GM21576 (cell line): ENCODE data around the gene SMYD4.
"Not testable (repeated sequence)": the region's sequence is repeated elsewhere in the genome, so short reads cannot be mapped to it uniquely, and the experiment has no call there.

Source experiments
- ATAC-seq: cut with Tn5 transposase; IDR thresholded peaks from one replicate; pipeline ENCODE4 v1.9.1; 2021; ENCODE audit warnings: mild to moderate bottlenecking, moderate library complexity; ENCODE audit not compliant: unreplicated experiment

The SMYD4 gene

GRCh38 chr17:1829592-1830257 is at the start of gene SMYD4, which contains the start of gene RPA1:
Gene SMYD4, minus strand, starts transcription at chr17:1829902. Its CDS starts 1,908 bp downstream, at chr17:1827994.
Gene RPA1, plus strand, starts transcription at chr17:1830005. Its CDS starts 89 bp downstream, at chr17:1830094.
- ATAC-seq, result peak; percentile 71

GRCh38 chr17:1878419-1879121 is 48.9 kb upstream of the SMYD4 start:
- ATAC-seq, result no peak

- ATAC-seq, result no peak
Observed at GRCh38 chr17:1875597-1875996, 45.9 kb upstream of the SMYD4 start.

GRCh38 chr17:1873418-1873817 is 43.7 kb upstream of the SMYD4 start:
- no peak for ATAC-seq

- no peak for ATAC-seq
Observed at GRCh38 chr17:1872976-1873375, 43.3 kb upstream of the SMYD4 start.

- no peak for ATAC-seq
Observed at GRCh38 chr17:1872254-1872653, 42.6 kb upstream of the SMYD4 start.

- no peak for ATAC-seq
Observed at GRCh38 chr17:1871756-1872155, 42.1 kb upstream of the SMYD4 start.

GRCh38 chr17:1870592-1870991 is 40.9 kb upstream of the SMYD4 start:
- ATAC-seq, result no peak

GRCh38 chr17:1868090-1868489 is 38.4 kb upstream of the SMYD4 start:
- no peak for ATAC-seq

- no peak for ATAC-seq
Observed at GRCh38 chr17:1867307-1867706, 37.6 kb upstream of the SMYD4 start.

- no peak for ATAC-seq
Observed at GRCh38 chr17:1865252-1866037, 35.7 kb upstream of the SMYD4 start.

- ATAC-seq, result no peak
Observed at GRCh38 chr17:1861391-1862010, 31.8 kb upstream of the SMYD4 start.

GRCh38 chr17:1860978-1861377 is 31.3 kb upstream of the SMYD4 start:
- no peak for ATAC-seq

- not testable (repeated sequence) for ATAC-seq
Observed at GRCh38 chr17:1856462-1856861, 26.8 kb upstream of the SMYD4 start.

- ATAC-seq, result no peak
Observed at GRCh38 chr17:1853698-1854097, 24.0 kb upstream of the SMYD4 start.

- ATAC-seq, result no peak
Observed at GRCh38 chr17:1852327-1852726, 22.6 kb upstream of the SMYD4 start.

- no peak for ATAC-seq
Observed at GRCh38 chr17:1847191-1847590, 17.5 kb upstream of the SMYD4 start.

- ATAC-seq, result no peak
Observed at GRCh38 chr17:1843947-1844346, 14.2 kb upstream of the SMYD4 start.

- no peak for ATAC-seq
Observed at GRCh38 chr17:1839516-1839915, 9.8 kb upstream of the SMYD4 start.

GRCh38 chr17:1834380-1835149 is 4.9 kb upstream of the SMYD4 start:
- no peak for ATAC-seq
